Naive B cell (primary cell): ENCODE data around the gene ZNF69. TPM values are rescaled to one million over a fixed set of nuclear protein-coding genes. Genes with fewer than 3 reads are reported as not detected.
"Not testable (repeated sequence)": the region's sequence is repeated elsewhere in the genome, so short reads cannot be mapped to it uniquely, and the experiment has no call there.

Experiments used
- ATAC-seq, 2 donors: fragments of 150-1000 bp; cut with Tn5 transposase; 2 replicates each; pipeline ENCODE4 v1.10.0; 2021; ENCODE audit warnings: low read depth in 2 of 2, mild to moderate bottlenecking in 2 of 2, moderate library complexity in 2 of 2
- DNase-seq: peaks from one replicate; pipeline ENCODE4 v3.0.0; 2022
- H3K27ac Mint-ChIP-seq, 6 donors: one replicate each; pipeline ENCODE4 v1.8.0; 2020 to 2022; ENCODE audit warnings: mild to moderate bottlenecking in 6 of 6, mixed read lengths in 6 of 6, moderate library complexity in 5 of 6, inconsistent platforms in 2 of 6
- H3K27me3 Mint-ChIP-seq, 3 donors: one replicate each; pipeline ENCODE4 v1.8.0; 2021 to 2022; ENCODE audit warnings: mixed read lengths in 3 of 3, mild to moderate bottlenecking in 1 of 3
- H3K36me3 Mint-ChIP-seq, 2 donors: one replicate each; pipeline ENCODE4 v1.8.0; 2020 to 2022; ENCODE audit warnings: mixed read lengths in 2 of 2, inconsistent platforms in 1 of 2, mild to moderate bottlenecking in 1 of 2
- H3K4me1 Mint-ChIP-seq, 3 donors: one replicate each; pipeline ENCODE4 v1.8.0; 2020 to 2022; ENCODE audit warnings: mixed read lengths in 3 of 3, inconsistent platforms in 1 of 3, mild to moderate bottlenecking in 1 of 3, moderate library complexity in 1 of 3
- H3K4me3 Mint-ChIP-seq, 8 donors: one replicate each; pipeline ENCODE4 v1.8.0; 2020 to 2022; ENCODE audit warnings: mild to moderate bottlenecking in 8 of 8, mixed read lengths in 8 of 8, moderate library complexity in 8 of 8, inconsistent platforms in 2 of 8
- H3K9me3 Mint-ChIP-seq, 7 donors: one replicate each; pipeline ENCODE4 v1.8.0; 2020 to 2022; ENCODE audit warnings: mixed read lengths in 7 of 7, mild to moderate bottlenecking in 5 of 7, inconsistent platforms in 2 of 7, moderate library complexity in 1 of 7
- polyA plus RNA-seq, 6 donors: library from polyadenylated mRNA; unstranded; fragments of 300-500 nt; fragmentation: Illumina TruSeq; gene quantifications; one replicate each; pipeline ENCODE4 v1.2.3, GENCODE V29; 2021; ENCODE audit warnings: low read depth in 6 of 6

ZNF69 gene
- polyA plus RNA-seq, 6 donors from 2014 or later, result 0.30 to 2.3 (median 0.95) TPM

DNA sequence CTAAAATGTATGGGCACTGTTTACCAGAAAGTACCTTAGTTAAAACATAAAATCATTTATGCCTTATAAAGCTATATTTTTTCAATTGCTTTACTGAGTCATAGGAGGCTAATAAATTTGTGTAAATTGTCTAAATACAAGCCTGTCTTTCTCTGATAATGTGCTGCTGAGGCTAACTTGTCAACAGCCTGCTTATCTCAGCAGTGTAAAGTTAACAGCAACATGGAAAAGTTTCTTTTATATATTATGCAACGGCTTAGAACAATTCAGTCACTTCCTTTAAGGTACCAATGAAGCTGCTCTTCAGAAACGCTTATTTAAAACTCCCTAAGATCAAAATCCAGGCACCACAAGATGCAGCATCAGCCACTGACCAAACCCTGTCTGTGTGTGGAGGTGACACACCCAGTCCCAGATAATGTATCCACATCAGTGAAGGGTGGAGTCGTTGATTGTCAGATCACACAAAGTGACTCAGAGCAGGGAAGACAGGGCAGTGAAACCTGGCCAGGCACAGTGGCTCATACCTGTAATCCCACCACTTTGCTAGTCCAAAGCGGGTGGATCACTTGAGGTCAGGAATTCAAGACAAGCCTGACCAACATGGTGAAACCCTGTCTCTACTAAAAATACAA is 27.0 kb downstream of the ZNF69 start:
- H3K9me3 Mint-ChIP-seq, result peaks cover 4 to 32% (median 20%) of the 10 kb centered on the region in 7 donors
- H3K27me3 Mint-ChIP-seq, ATAC-seq, H3K4me3 Mint-ChIP-seq, DNase-seq, H3K36me3 Mint-ChIP-seq, H3K4me1 Mint-ChIP-seq, H3K27ac Mint-ChIP-seq: not testable (repeated sequence)

DNA sequence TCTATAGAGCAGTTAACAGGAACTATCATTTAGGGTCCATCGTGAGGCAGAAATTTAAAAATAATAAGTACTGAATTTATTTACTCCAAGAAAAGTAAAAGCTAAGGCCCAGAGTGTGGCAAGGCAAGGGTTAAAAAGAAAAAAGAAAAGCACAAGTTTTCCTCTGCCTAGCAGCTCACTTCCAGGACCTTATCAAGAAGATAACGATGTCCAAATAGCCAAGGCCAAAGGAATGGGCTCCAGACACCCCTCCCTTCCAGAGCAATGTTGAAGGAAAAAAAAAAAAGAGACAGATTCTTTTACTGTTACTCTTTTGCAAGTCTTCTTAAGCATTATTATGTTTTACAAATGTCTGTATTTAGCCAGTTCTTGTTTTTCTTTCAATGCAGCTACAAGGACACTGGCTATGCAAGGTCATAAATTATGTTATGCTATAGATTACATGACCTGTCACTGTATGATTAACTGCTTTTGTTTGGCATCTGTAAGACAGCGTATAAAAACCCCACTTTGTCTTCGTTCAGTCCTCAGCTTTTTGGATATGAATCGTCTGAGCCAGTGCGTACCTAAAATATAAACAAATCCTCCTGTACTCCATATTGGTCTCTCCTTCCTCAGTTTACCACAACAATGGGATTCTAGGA is 34.4 kb downstream of the ZNF69 start:
- H3K4me1 Mint-ChIP-seq, result peaks cover 27 to 36% (median 27%) of the 10 kb centered on the region in 3 donors
- H3K36me3 Mint-ChIP-seq, result no peaks in the 10 kb centered on the region
- peak overlapping the region in 1 of 6 donors; percentile 42 for H3K27ac Mint-ChIP-seq
- H3K9me3 Mint-ChIP-seq, result no peaks in the 10 kb centered on the region
- H3K27me3 Mint-ChIP-seq, result no peaks in the 10 kb centered on the region
- H3K4me3 Mint-ChIP-seq, result peak overlapping the region in 1 of 8 donors; percentile 49
- ATAC-seq (no peak), DNase-seq (no peak)

DNA sequence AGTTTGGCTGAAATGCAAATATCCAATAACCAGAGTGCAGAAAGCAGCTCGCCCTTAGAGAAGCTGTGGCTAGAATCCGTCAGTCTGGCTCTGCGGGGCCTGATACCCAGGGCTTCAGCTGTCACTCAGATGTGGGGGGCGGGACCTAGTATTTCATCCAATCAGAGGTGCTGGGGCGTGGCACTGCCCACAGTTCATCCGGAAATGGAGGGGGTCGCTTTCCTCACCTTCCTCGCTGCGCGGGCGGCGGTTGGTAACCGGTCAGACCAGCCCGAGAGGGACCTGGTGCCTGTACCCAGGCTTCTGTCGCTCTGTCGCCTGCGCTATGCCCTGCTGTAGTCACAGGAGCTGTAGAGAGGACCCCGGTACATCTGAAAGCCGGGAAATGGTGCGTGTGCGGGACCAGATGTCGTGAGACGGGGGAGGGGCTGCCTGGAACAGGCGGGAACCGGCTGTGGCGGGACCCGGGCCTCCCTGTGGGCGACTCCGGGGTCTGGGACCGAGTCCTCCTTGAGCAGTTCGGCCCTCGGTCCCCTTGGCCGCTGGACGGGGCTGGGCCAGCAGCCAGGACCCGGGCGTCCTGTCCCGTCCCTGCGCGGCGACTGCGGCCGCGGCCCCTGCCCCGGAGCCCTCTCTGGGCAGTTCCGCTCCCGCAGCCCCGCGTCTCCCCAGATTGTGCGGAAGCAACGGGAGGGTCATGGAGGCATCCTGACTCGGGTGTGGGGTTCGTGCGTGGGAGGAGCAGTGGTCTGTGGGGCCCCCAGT is 37.5 kb downstream of the ZNF69 start, which contains the start of gene ZNF700:
Gene ZNF700, plus strand, starts transcription at position 222 of the 765 bp plus-strand sequence. Its CDS starts 104 bp downstream, at position 326.
- H3K4me3 Mint-ChIP-seq, result peak within 1 kb of the TSS; percentile 90 to 100 (median 98)
- H3K9me3 Mint-ChIP-seq, result no peaks in the 10 kb centered on the region
- H3K36me3 Mint-ChIP-seq, result no peaks in the 10 kb centered on the region
- peak; percentile 82 to 83 for ATAC-seq
- H3K27ac Mint-ChIP-seq, result peak within 1 kb of the TSS; percentile 97 to 100 (median 98)
- no peaks in the 10 kb centered on the region for H3K27me3 Mint-ChIP-seq
- DNase-seq, result peak; percentile 93
- peaks cover 31 to 47% (median 32%) of the 10 kb centered on the region in 3 donors for H3K4me1 Mint-ChIP-seq

DNA sequence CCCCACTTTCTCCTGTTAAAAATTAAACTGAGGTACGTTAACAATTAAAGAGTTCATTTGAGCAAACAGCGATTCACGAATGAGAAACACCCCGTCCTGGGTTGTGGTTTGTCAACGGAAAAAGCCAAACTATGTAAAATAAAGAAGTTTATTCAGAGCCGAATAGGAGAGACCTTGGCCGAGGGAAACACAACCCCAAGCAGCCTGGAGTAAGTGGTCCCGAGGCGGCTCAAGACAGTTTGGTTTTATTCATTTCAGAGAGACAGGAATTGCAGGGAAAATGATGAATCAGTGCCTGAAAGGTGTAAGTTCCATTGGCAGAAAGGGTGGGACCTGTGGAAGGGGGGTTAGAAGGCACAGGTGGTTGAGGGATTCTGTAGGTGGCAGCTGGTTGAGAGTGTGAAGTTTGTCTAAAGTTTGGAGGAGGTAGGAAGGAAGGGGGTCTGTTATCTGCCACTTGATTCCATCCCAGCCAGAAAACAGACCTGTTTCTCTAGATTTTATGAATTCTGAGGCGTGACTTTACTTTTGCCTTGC is 38.1 kb downstream of the ZNF69 start:
- Mint-ChIP-seq H3K27ac (peak overlapping the region; percentile 5 to 100 (median 90)), H3K4me3 (peak overlapping the region; percentile 87 to 100 (median 98)), H3K4me1 (peaks cover 33 to 53% (median 38%) of the 10 kb centered on the region in 3 donors)
- H3K36me3 Mint-ChIP-seq, DNase-seq, H3K9me3 Mint-ChIP-seq, H3K27me3 Mint-ChIP-seq, ATAC-seq: not testable (repeated sequence)

DNA sequence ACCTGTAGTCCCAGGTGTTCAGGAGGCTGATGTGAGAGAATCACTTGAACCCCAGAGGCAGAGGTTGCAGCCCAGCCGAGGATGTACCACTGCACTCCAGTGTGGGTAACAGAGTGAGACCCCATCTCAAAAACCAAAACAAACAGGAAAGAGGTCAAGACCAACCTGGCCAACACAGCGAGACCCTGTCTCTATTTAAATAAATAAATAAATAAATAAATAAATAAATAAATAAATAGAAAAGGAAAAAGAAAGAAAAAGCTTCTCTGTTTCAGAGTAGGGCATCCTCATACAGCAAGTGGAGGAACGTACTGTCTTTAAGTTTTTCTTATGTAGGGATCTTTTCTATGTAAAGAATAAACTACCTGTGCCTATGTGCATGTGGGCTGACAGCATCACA is 39.6 kb downstream of the ZNF69 start:
- Mint-ChIP-seq H3K4me3 (peak overlapping the region in 3 of 8 donors; percentile 73 to 98 (median 90)), H3K27ac (peak overlapping the region in 1 of 6 donors; percentile 97), H3K9me3 (no peaks in the 10 kb centered on the region), H3K36me3 (peaks cover 0 to 7% of the 10 kb centered on the region in 2 donors), H3K4me1 (peaks cover 41 to 61% (median 49%) of the 10 kb centered on the region in 3 donors), H3K27me3 (no peaks in the 10 kb centered on the region)
- DNase-seq (no peak), ATAC-seq (no peak)

DNA sequence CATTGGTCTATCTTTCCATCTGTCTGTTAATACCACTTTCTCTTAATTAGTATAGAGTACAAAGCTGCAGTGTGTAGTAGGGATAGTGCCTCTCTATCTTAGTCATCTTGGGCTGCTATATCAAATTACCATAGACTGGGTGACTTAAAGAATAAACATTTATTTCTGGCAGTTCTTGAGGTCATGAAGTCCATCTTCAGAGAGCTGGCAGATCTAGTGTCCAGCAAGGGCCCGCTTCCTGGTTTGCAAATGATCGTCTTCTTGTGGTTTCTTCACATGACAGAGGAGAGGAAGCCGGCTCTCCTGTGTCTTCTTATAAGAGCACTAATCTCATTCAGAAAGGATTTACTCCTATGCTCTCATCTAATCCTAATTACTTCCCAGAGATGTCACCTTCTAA is 43.5 kb downstream of the ZNF69 start:
- ATAC-seq, result no peak
- peaks cover 0 to 7% of the 10 kb centered on the region in 2 donors for H3K36me3 Mint-ChIP-seq
- H3K4me3 Mint-ChIP-seq, result peak overlapping the region in 2 of 8 donors; percentile 35 to 43
- peaks cover 0 to 8% (median 0%) of the 10 kb centered on the region in 7 donors for H3K9me3 Mint-ChIP-seq
- no peaks in the 10 kb centered on the region for H3K27me3 Mint-ChIP-seq
- peaks cover 24 to 35% (median 31%) of the 10 kb centered on the region in 3 donors for H3K4me1 Mint-ChIP-seq
- no peak for DNase-seq
- peak overlapping the region in 4 of 6 donors; percentile 8 to 73 (median 48) for H3K27ac Mint-ChIP-seq

DNA sequence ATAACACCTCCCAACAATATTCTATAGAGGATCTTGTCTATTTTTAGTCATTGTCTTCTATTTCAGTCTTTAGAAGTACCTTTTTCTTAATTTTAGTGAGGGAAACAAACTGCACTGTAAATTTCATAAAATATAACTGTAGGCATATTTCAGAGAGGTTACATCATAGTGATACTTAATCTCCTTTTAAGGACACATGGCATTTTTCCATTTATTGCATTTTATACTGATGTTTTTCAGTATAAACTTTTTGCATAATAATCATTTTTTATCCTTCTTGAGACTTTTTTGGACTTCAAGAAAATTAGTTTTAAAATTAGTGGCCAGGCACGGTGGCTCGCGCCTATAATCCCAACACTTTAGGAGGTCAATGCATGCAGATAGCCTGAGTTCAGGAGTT is 43.9 kb downstream of the ZNF69 start:
- DNase-seq (no peak), ATAC-seq (no peak)
- Mint-ChIP-seq H3K27me3 (no peaks in the 10 kb centered on the region), H3K4me1 (peaks cover 20 to 34% (median 27%) of the 10 kb centered on the region in 3 donors), H3K27ac (peak overlapping the region in 1 of 6 donors; percentile 39), H3K36me3 (peaks cover 0 to 7% of the 10 kb centered on the region in 2 donors), H3K9me3 (peaks cover 0 to 12% (median 4%) of the 10 kb centered on the region in 7 donors), H3K4me3 (peak overlapping the region in 2 of 8 donors; percentile 15 to 43)

DNA sequence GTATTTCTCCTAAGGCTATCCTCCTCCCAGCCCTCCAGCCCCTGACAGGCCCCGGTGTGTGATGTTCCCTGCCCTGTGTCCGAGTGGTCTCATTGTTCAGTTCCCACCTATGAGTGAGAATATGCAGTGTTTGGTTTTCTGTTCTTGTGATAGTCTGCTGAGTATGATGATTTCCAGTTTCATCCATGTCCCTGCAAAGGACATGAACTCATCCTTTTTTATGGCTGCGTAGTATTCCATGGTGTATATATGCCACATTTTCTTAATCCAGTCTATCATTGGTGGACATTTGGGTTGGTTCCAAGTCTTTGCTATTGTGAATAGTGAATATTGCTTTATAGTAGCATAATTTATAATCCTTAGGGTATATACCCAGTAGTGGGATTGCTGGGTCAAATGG is 48.2 kb downstream of the ZNF69 start:
- not testable (repeated sequence) for H3K36me3 Mint-ChIP-seq, ATAC-seq, DNase-seq, H3K27me3 Mint-ChIP-seq, H3K27ac Mint-ChIP-seq, H3K4me3 Mint-ChIP-seq
- peaks cover 9 to 20% (median 9%) of the 10 kb centered on the region in 3 donors for H3K4me1 Mint-ChIP-seq
- peaks cover 0 to 45% (median 24%) of the 10 kb centered on the region in 7 donors for H3K9me3 Mint-ChIP-seq

DNA sequence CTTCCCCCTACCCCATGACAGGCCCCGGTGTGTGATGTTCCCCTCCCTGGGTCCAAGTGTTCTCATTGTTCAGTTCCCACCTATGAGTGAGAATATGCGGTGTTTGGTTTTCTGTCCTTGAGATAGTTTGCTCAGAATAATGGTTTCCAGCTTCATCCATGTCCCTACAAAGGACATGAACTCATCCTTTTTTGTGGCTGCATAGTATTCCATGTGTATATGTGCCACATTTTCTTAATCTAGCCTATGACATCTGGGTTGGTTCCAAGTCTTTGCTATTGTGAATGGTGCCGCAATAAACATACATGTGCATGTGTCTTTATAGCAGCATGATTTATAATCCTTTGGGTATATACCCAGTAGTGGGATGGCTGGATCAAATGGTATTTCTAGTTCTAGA is 50.8 kb downstream of the ZNF69 start:
- Mint-ChIP-seq H3K36me3 (peaks cover 13 to 21% of the 10 kb centered on the region in 2 donors), H3K9me3 (peaks cover 0 to 65% (median 43%) of the 10 kb centered on the region in 7 donors), H3K4me1 (peaks cover 0 to 18% (median 3%) of the 10 kb centered on the region in 3 donors)
- DNase-seq, H3K27ac Mint-ChIP-seq, H3K4me3 Mint-ChIP-seq, ATAC-seq, H3K27me3 Mint-ChIP-seq: not testable (repeated sequence)

DNA sequence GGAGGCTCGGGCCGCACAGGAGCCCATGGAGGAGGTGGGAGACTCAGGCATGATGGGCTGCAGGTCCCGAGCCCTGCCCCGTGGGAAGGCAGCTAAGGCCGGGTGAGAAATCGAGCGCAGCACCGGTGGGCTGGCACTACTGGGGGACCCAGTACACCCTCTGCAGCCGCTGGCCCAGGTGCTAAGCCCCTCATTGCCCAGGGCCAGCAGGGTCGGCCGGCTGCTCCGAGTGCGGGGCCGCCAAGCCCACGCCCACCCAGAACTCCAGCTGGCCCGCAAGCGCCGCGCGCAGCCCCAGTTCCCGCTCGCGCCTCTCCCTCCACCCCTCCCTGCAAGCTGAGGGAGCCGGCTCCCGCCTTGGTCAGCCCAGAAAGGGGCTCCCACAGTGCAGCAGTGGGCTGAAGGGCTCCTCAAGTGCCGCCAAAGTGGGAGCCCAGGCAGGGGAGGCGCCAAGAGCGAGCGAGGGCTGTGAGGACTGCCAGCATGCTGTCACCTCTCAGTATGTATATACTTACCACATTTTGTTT is 53.8 kb downstream of the ZNF69 start:
- H3K4me3 Mint-ChIP-seq, H3K27ac Mint-ChIP-seq, H3K27me3 Mint-ChIP-seq, ATAC-seq, DNase-seq: not testable (repeated sequence)
- Mint-ChIP-seq H3K9me3 (peaks cover 0 to 83% (median 67%) of the 10 kb centered on the region in 7 donors), H3K4me1 (peaks cover 0 to 19% (median 0%) of the 10 kb centered on the region in 3 donors), H3K36me3 (peaks cover 32 to 41% of the 10 kb centered on the region in 2 donors)

DNA sequence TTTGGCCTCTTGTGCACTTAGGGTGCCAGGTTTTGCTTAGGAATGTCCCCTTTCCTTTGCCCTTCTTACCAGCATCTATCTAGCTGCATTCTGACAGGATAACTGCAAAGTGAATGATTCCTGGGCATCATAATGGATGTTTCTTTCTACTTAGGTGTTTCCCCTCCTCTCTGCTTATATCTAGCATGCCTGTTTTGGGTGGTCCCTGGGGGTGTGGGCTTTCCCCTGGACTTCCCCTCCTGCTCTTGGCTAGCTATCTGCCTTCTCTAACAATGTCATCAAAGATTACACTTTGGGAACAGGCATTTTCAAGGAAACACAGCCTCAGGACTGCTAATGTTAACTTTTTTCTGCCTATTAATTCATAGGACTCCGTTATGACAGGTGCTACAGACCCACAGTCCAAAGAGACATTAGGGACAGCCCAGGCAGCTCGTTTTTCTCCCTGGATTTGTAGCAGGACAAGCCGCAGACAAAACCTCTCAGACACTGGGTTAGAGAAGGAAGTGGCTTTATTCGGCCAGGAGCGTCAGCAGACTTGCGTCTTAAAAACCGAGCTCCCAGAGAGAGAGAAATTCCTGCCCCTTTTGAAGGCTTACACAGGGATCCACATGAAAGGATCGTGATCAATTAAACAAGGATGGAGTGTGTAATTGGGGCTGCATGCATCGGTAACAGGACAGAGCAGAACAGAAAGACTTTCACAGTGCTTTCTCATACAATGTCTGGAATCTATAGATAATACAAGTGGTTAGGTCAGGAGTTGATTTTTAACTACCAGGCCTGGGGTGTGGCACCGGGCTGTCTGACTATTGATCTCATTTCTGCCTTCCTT is 54.6 kb downstream of the ZNF69 start:
- peaks cover 0 to 14% (median 0%) of the 10 kb centered on the region in 3 donors for H3K4me1 Mint-ChIP-seq
- peak overlapping the region in 1 of 6 donors; percentile 59 for H3K27ac Mint-ChIP-seq
- no peak for DNase-seq
- ATAC-seq, result peak in 1 of 2 donors; percentile 40
- peaks cover 0 to 82% (median 71%) of the 10 kb centered on the region in 7 donors for H3K9me3 Mint-ChIP-seq
- peak overlapping the region in 1 of 8 donors; percentile 15 for H3K4me3 Mint-ChIP-seq
- no peaks in the 10 kb centered on the region for H3K27me3 Mint-ChIP-seq
- peaks cover 31 to 49% of the 10 kb centered on the region in 2 donors for H3K36me3 Mint-ChIP-seq

DNA sequence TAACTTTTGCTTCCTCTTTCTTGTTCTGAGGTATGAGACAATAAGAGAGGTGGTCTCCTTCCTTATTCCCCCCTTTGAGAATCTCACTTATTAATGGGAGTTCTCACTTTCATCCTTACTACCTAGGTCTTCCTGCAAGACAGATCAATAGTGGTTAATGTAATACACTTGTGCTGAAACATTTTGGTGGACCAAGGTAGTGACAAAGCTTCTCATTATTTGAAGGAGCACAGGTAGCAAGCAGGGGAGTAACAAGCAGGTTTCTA is 55.2 kb downstream of the ZNF69 start:
- Mint-ChIP-seq H3K27ac (peak overlapping the region in 1 of 6 donors; percentile 6), H3K9me3 (peaks cover 0 to 84% (median 73%) of the 10 kb centered on the region in 7 donors), H3K4me3 (no peak overlapping the region), H3K27me3 (no peaks in the 10 kb centered on the region), H3K36me3 (peaks cover 36 to 54% of the 10 kb centered on the region in 2 donors), H3K4me1 (peaks cover 0 to 14% (median 0%) of the 10 kb centered on the region in 3 donors)
- ATAC-seq (no peak), DNase-seq (no peak)
